GM06990 (cell line): ENCODE results near the gene LEKR1.

Source experiments
- DNase-seq: peaks from one replicate; pipeline ENCODE4 v3.0.0-alpha.2; 2011; ENCODE audit not compliant: insufficient read length; ENCODE audit errors: extremely low read depth
- H3K27me3 ChIP-seq: replicated peaks from 2 replicates; pipeline ENCODE4 v1.6.0; 2011; ENCODE audit warnings: low read length; ENCODE audit not compliant: control insufficient read depth, insufficient read depth
- H3K36me3 ChIP-seq: 2 replicates; pipeline ENCODE4 v1.5.1; 2011; ENCODE audit warnings: low read length; ENCODE audit not compliant: control insufficient read depth, insufficient read depth
- H3K4me3 ChIP-seq: replicated peaks from 2 replicates; pipeline ENCODE4 v1.5.1; 2011; ENCODE audit warnings: low read depth, mild to moderate bottlenecking, control low read depth, low read length
- TF ChIP-seq, protein P1 (sequence below): IDR thresholded peaks from 2 replicates; pipeline ENCODE4 v1.5.1; 2011; ENCODE audit warnings: low read length, control low read depth, mild to moderate bottlenecking, inconsistent platforms; ENCODE audit not compliant: insufficient read depth, poor library complexity, severe bottlenecking

The LEKR1 gene

GRCh38 chr3:156919818-156920217 is 93.7 kb downstream of the LEKR1 start:
- H3K4me3 ChIP-seq = no peak overlapping the region
- TF ChIP-seq, protein P1, sequence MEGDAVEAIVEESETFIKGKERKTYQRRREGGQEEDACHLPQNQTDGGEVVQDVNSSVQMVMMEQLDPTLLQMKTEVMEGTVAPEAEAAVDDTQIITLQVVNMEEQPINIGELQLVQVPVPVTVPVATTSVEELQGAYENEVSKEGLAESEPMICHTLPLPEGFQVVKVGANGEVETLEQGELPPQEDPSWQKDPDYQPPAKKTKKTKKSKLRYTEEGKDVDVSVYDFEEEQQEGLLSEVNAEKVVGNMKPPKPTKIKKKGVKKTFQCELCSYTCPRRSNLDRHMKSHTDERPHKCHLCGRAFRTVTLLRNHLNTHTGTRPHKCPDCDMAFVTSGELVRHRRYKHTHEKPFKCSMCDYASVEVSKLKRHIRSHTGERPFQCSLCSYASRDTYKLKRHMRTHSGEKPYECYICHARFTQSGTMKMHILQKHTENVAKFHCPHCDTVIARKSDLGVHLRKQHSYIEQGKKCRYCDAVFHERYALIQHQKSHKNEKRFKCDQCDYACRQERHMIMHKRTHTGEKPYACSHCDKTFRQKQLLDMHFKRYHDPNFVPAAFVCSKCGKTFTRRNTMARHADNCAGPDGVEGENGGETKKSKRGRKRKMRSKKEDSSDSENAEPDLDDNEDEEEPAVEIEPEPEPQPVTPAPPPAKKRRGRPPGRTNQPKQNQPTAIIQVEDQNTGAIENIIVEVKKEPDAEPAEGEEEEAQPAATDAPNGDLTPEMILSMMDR = no peak
- no peak for DNase-seq
- H3K36me3 ChIP-seq = no peaks in the 10 kb centered on the region
- no peaks in the 10 kb centered on the region for H3K27me3 ChIP-seq

DNA sequence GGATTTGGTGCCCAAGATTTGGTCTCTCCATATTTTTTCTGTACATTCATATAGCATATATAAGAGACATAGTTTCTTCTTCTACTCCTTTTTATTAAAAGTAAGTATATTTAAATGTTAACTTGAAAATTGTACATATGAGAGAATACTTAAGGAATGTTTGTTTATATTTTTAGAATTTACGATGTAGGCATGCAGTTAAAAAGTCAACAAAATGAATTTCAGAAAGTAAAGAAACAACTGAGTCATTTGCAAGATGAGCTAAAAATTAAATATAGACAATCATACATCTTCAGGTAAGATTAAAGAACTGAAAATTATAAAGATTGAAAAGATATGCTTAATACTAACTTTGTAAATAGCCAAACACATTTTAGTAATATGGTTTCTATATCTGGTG is 94.2 kb downstream of the LEKR1 start:
- no peaks in the 10 kb centered on the region for H3K27me3 ChIP-seq
- no peak for DNase-seq
- H3K4me3 ChIP-seq = no peak overlapping the region
- no peaks in the 10 kb centered on the region for H3K36me3 ChIP-seq
- TF ChIP-seq, protein P1 = no peak

- H3K27me3 ChIP-seq = no peaks in the 10 kb centered on the region
- no peaks in the 10 kb centered on the region for H3K36me3 ChIP-seq
- no peak overlapping the region for H3K4me3 ChIP-seq
- DNase-seq = no peak
- TF ChIP-seq, protein P1 = no peak
Observed at GRCh38 chr3:156923349-156923748, 97.2 kb downstream of the LEKR1 start.

DNA sequence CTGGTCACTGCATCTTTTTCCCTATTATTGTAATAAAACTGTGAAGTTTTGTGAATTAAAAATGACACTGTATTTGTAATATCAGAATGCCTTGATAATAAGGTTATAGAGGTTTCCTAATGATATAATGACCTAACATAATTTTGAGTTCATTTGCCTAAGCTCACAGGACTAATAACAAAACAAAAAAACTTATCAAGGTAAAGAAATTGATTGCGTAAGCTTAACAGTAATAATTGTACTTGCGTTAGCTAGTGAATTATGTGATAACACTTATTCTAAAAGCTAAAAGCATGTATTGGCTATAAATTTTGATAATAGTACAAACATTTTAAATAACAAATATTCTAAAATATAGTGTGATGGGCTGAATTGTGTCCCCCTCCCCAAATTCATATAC is 112.6 kb downstream of the LEKR1 start:
- Histone ChIP-seq H3K4me3 (no peak overlapping the region), H3K27me3 (no peaks in the 10 kb centered on the region), H3K36me3 (no peaks in the 10 kb centered on the region)
- DNase-seq = no peak
- TF ChIP-seq, protein P1 = no peak

DNA sequence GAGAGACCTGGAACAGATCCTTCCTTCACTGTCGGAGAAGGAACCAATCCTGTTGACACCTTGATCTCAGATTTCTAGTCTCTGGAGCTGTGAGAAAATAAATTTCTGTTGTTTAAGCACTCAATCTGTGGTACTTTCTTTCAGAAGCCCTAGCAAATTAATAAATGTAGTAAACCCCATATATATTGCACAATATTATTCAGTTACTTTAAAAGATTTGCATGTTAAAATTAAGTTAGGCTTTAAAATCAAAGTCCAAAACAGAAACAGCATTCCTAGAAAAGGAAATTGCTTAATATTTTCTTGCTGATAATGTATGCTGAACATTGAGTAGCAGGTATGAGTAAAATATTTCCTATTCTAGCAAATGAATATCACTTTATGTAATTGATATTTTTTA is 113.2 kb downstream of the LEKR1 start:
- TF ChIP-seq, protein P1 = no peak
- Histone ChIP-seq H3K27me3 (no peaks in the 10 kb centered on the region), H3K36me3 (no peaks in the 10 kb centered on the region), H3K4me3 (no peak overlapping the region)
- no peak for DNase-seq

DNA sequence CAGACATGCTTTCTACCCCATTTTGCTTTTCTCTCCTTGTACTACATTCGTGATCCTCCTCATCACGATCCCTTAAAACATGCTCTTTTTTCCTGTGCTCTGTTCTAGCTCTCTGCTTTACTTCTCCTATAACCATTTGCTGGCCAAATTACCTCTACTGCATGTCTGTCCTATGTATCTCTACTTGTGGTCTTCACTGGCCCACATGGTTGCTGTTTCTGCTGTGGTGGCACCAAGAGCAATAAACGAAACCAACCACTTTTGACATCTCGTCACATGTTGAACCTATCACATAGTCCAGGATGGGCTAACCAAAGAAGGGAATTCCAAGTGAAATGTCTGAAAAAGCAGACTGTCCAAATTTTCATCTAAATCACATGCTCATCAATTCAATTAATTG is 115.2 kb downstream of the LEKR1 start:
- TF ChIP-seq, protein P1 = no peak
- DNase-seq = no peak
- H3K4me3 ChIP-seq = no peak overlapping the region
- H3K27me3 ChIP-seq = no peaks in the 10 kb centered on the region
- H3K36me3 ChIP-seq = no peaks in the 10 kb centered on the region
